IMR-90 (cell line): Measurements from ENCODE around the gene LENG1. TPM values are rescaled to one million over a fixed set of nuclear protein-coding genes. Genes with fewer than 3 reads are reported as not detected.

Source experiments
- ATAC-seq: fragments of 200-7000 bp; cut with Tn5 transposase; 2 replicates; pipeline ENCODE4 v1.9.1; 2020; ENCODE audit warnings: low read depth, mild to moderate bottlenecking, moderate library complexity
- BruUV-seq: library from RNA; stranded (reverse); fragments of 400-500 nt; replicated peaks from 2 replicates; lab custom pipeline; 2021; lab: Mats Ljungman, UMichigan
- CTCF ChIA-PET: fragments of 300-600 bp; formaldehyde crosslinking; extraction: SDS; loops from one replicate; lab custom pipeline; 2021; ENCODE audit warnings: antibody characterized with exemption; lab: Yijun Ruan, JAX
- POLR2A ChIA-PET: fragments of 300-600 bp; sonication (Branson Sonifier 250); formaldehyde crosslinking; loops from one replicate; lab custom pipeline; 2022; ENCODE audit warnings: antibody characterized with exemption; ENCODE audit not compliant: unreplicated experiment; lab: Charles Lee
- DNase-seq: peaks from one replicate; pipeline ENCODE4 v3.0.0; 2013
- H2AFZ ChIP-seq: replicated peaks from 2 replicates; pipeline ENCODE3; 2013; ENCODE audit warnings: low read length, mild to moderate bottlenecking; ENCODE audit not compliant: poor library complexity
- H2AK5ac ChIP-seq: 2 replicates; pipeline ENCODE4 v1.6.1; 2013; ENCODE audit warnings: low read depth, low read length, inconsistent platforms
- H2AK9ac ChIP-seq: replicated peaks from 2 replicates; pipeline ENCODE3; 2013; ENCODE audit warnings: mild to moderate bottlenecking, low read depth, low read length, moderate library complexity; ENCODE audit not compliant: poor library complexity
- H2BK120ac ChIP-seq: 2 replicates; pipeline ENCODE4 v1.6.1; 2013; ENCODE audit warnings: low read depth, low read length, inconsistent platforms
- H2BK15ac ChIP-seq: 3 replicates; pipeline ENCODE4 v1.6.1; 2013; ENCODE audit warnings: low read depth, low read length, inconsistent platforms
- H2BK20ac ChIP-seq: 2 replicates; pipeline ENCODE4 v1.6.1; 2013; ENCODE audit warnings: low read depth, mild to moderate bottlenecking, inconsistent platforms, low read length, moderate library complexity
- H2BK5ac ChIP-seq: 2 replicates; pipeline ENCODE4 v1.6.1; 2013; ENCODE audit warnings: mild to moderate bottlenecking, low read depth, low read length, inconsistent platforms; ENCODE audit not compliant: poor library complexity, severe bottlenecking
- H3K14ac ChIP-seq: replicated peaks from 2 replicates; pipeline ENCODE4 v1.6.1; 2013; ENCODE audit warnings: low read depth, low read length, inconsistent platforms
- H3K18ac ChIP-seq: 2 replicates; pipeline ENCODE4 v1.6.1; 2013; ENCODE audit warnings: low read depth, low read length, control low read depth
- H3K23ac ChIP-seq: 2 replicates; pipeline ENCODE4 v1.6.1; 2013; ENCODE audit warnings: low read depth, low read length, inconsistent platforms
- H3K27ac ChIP-seq: 2 replicates; pipeline ENCODE4 v1.5.1; 2013; ENCODE audit warnings: mild to moderate bottlenecking, control low read depth, low read length; ENCODE audit not compliant: insufficient read depth
- H3K27me3 ChIP-seq: 2 replicates; pipeline ENCODE4 v1.6.1; 2013; ENCODE audit warnings: low read length; ENCODE audit not compliant: control insufficient read depth, insufficient read depth
- H3K36me3 ChIP-seq: 2 replicates; pipeline ENCODE4 v1.6.1; 2013; ENCODE audit warnings: low read length, mixed read lengths; ENCODE audit not compliant: control insufficient read depth, insufficient read depth
- H3K4ac ChIP-seq: 2 replicates; pipeline ENCODE4 v1.6.1; 2013; ENCODE audit warnings: low read depth, low read length, inconsistent platforms
- H3K4me1 ChIP-seq: 2 replicates; pipeline ENCODE4 v1.6.1; 2013; ENCODE audit warnings: low read length, mixed read lengths; ENCODE audit not compliant: control insufficient read depth, insufficient read depth
- H3K4me2 ChIP-seq: 2 replicates; pipeline ENCODE4 v1.6.1; 2013; ENCODE audit warnings: low read depth, mild to moderate bottlenecking, control low read depth, low read length, moderate library complexity
- H3K4me3 ChIP-seq: 2 replicates; pipeline ENCODE4 v1.5.1; 2013; ENCODE audit warnings: low read depth, mild to moderate bottlenecking, control low read depth, low read length, moderate library complexity; ENCODE audit not compliant: insufficient read depth
- H3K56ac ChIP-seq: 2 replicates; pipeline ENCODE4 v1.6.1; 2013; ENCODE audit warnings: low read length, inconsistent platforms; ENCODE audit not compliant: insufficient read depth; ENCODE audit errors: extremely low read depth
- H3K79me1 ChIP-seq, 2 experiments: 2 replicates each; pipeline ENCODE4 v1.6.1; 2013; ENCODE audit warnings: low read length in 2 of 2, inconsistent platforms in 1 of 2, low read depth in 1 of 2
- H3K9ac ChIP-seq: 2 replicates; pipeline ENCODE4 v1.6.1; 2013; ENCODE audit warnings: low read depth, low read length, control low read depth
- H3K9me1 ChIP-seq: 2 replicates; pipeline ENCODE4 v1.6.1; 2013; ENCODE audit warnings: low read length, inconsistent platforms; ENCODE audit not compliant: insufficient read depth
- H3K9me3 ChIP-seq: 2 replicates; pipeline ENCODE4 v1.6.1; 2013; ENCODE audit warnings: low read length; ENCODE audit not compliant: control insufficient read depth, insufficient read depth
- H4K20me1 ChIP-seq: 2 replicates; pipeline ENCODE4 v1.6.1; 2013; ENCODE audit warnings: low read length, inconsistent platforms; ENCODE audit not compliant: insufficient read depth
- H4K5ac ChIP-seq: 2 replicates; pipeline ENCODE4 v1.6.1; 2013; ENCODE audit warnings: mild to moderate bottlenecking, low read depth, low read length, control low read depth
- H4K8ac ChIP-seq, 2 experiments: 2 replicates each; pipeline ENCODE4 v1.6.1; 2013; ENCODE audit warnings: low read depth in 2 of 2, low read length in 2 of 2, control low read depth in 1 of 2, inconsistent platforms in 1 of 2
- H4K91ac ChIP-seq: 2 replicates; pipeline ENCODE4 v1.6.1; 2013; ENCODE audit warnings: low read depth, low read length, inconsistent platforms; ENCODE audit not compliant: insufficient read depth
- BHLHE40 ChIP-seq: fragments of 150-350 bp; IDR thresholded peaks from 2 replicates; pipeline ENCODE4 v1.6.1; 2016; ENCODE audit warnings: mild to moderate bottlenecking, low read depth, low read length
- CHD1 ChIP-seq: IDR thresholded peaks from 2 replicates; pipeline ENCODE4 v1.6.1; 2012; ENCODE audit warnings: low read depth, low read length, improper control_type of control experiment
- MAFK ChIP-seq: IDR thresholded peaks from 2 replicates; pipeline ENCODE4 v1.6.1; 2012; ENCODE audit warnings: low read depth, low read length, improper control_type of control experiment
- MAZ ChIP-seq: IDR thresholded peaks from 2 replicates; pipeline ENCODE4 v1.6.1; 2012; ENCODE audit warnings: low read depth, mild to moderate bottlenecking, low read length, improper control_type of control experiment, moderate library complexity, borderline replicate concordance
- NFE2L2 ChIP-seq: fragments of 150-350 bp; IDR thresholded peaks from 2 replicates; pipeline ENCODE4 v1.6.1; 2016; ENCODE audit warnings: low read depth, mild to moderate bottlenecking, low read length
- POLR2A ChIP-seq: IDR thresholded peaks from 2 replicates; pipeline ENCODE4 v1.6.1; 2012; ENCODE audit warnings: mild to moderate bottlenecking, low read depth, low read length
- RAD21 ChIP-seq: IDR thresholded peaks from 2 replicates; pipeline ENCODE4 v1.6.1; 2012; ENCODE audit warnings: low read length, improper control_type of control experiment
- WGBS, 2 experiments: methylation state at CpG; one replicate each; pipeline versions ENCODE4 v1.1.5 to v1.1.7; 2013; ENCODE audit warnings: missing lambda C conversion rate in 2 of 2; ENCODE audit not compliant: insufficient read length in 1 of 2; ENCODE audit errors: extremely low coverage in 2 of 2; 5-methylcytosine and 5-hydroxymethylcytosine counted together
- dilution Hi-C: fragments of 300-500 bp; cut with HindIII; formaldehyde crosslinking; loops from one replicate; pipeline ENCODE4 v1.14.3; 2018; ENCODE audit warnings: low sequenced_read_pairs; ENCODE audit not compliant: unreplicated experiment
- in situ Hi-C: fragments of 300-500 bp; cut with MboI; formaldehyde crosslinking; loops from 3 replicates; pipeline ENCODE4 v1.14.3; 2019; ENCODE audit warnings: low sequenced_read_pairs, inconsistent platforms, mixed read lengths
- intact Hi-C: fragments of 100-400 bp; cut with micrococcal nuclease; formaldehyde crosslinking; loops from 2 replicates; pipeline ENCODE4 v1.10.0; 2022
- polyA plus RNA-seq, 3 experiments: library from polyadenylated mRNA; depleted of rRNA; stranded (reverse); fragments of >200 nt; gene quantifications; 2 replicates each; pipeline ENCODE4 v1.2.3, GENCODE V29; 2012; ENCODE audit warnings: low replicate concordance in 1 of 3
- total RNA-seq: library from RNA; depleted of rRNA; stranded (reverse); fragments of >200 nt; gene quantifications from 2 replicates; pipeline ENCODE4 v1.2.3, GENCODE V29; 2012

Gene LENG1
- total and polyA plus RNA-seq, 2 of the 4 experiments (the other 2 are of a cell fraction), result 2.7 to 5.3 TPM

DNA sequence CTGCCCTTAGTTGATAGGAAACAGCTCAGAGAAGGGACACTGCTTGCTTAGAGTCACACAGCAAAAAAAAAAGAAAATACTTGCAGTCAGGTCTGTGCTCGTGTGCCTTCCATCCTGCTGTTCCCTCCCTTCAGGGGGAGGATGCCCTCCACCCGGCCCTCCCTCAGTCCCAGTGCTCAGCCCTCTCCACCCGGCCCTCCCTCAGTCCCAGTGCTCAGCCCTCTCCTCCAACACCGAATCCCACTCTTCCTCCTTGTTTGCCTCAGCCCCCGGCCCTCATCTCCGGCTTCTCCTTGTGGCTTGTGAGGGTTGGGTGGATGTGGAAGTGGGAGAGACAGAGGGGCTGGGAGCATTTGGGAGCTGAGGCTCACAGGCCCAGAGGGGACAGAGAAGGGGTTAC, 49.9 kb downstream of the LENG1 start:
- Histone ChIP-seq H4K8ac (no peak overlapping the region), H3K56ac (no peak overlapping the region), H3K79me1 (peaks cover 10 to 41% of the 10 kb centered on the region in 2 experiments; a peak in 3 of 4 replicates), H2BK15ac (no peak overlapping the region), H3K4me2 (no peak overlapping the region), H2AK9ac (no peak overlapping the region), H3K36me3 (peaks cover 51% of the 10 kb centered on the region), H3K4me3 (no peak overlapping the region), H3K9ac (no peak overlapping the region), H3K27me3 (no peaks in the 10 kb centered on the region), H3K18ac (no peak overlapping the region), H3K23ac (no peak overlapping the region), H2BK120ac (no peak overlapping the region), H3K14ac (no peak overlapping the region), H4K20me1 (peaks cover 4% of the 10 kb centered on the region; the same call in 1 of the 2 replicates), H2BK5ac (no peak overlapping the region), H2AFZ (no peak overlapping the region), H3K9me1 (no peaks in the 10 kb centered on the region), H3K4ac (no peak overlapping the region), H4K91ac (no peak overlapping the region), H4K5ac (no peak overlapping the region), H3K9me3 (no peaks in the 10 kb centered on the region), H2AK5ac (no peak overlapping the region), H3K27ac (no peak overlapping the region), H2BK20ac (no peak overlapping the region), H3K4me1 (peaks cover 6% of the 10 kb centered on the region)
- dilution Hi-C loops (no loop called here), in situ Hi-C loops (loop anchor here (25.0 kb wide), 1 partner anchor 353 kb away; the partner anchor contains the start of genes CDC42EP5 and LENG9), intact Hi-C loops (loop anchor here (10.0 kb wide), 1 partner anchor 245 kb away; the partner anchor contains the start of gene MYADM)
- 75% methylated on average over 1 of the region's 6 CpGs; no CpG with 5 or more reads in 1 of the 2 experiments for WGBS, 2 experiments
- no TSS peak for BruUV-seq
- POLR2A ChIA-PET, result interaction anchor here (0.9 kb wide), 1 partner anchor 27 kb away, joined by 3 read pairs; no protein-coding TSS in a partner anchor
- DNase-seq (no peak), ATAC-seq (no peak)
- no peak for TF ChIP-seq BHLHE40
- no peak for TF ChIP-seq CHD1
- TF ChIP-seq MAZ, result no peak
- no peak for TF ChIP-seq MAFK
- no peak for TF ChIP-seq POLR2A
- TF ChIP-seq NFE2L2, result no peak
- no peak for TF ChIP-seq RAD21
- CTCF ChIA-PET, result no interaction called here
